Measurements from ENCODE around the gene REEP1. TPM values are rescaled to one million over a fixed set of nuclear protein-coding genes. Genes with fewer than 3 reads are reported as not detected.

The REEP1 gene
- total RNA-seq, result 0.10 and 0.12 TPM in 2 replicates

GRCh38 chr2:86337244-86337835 lies at the start of gene REEP1:
Gene REEP1, minus strand, starts transcription at chr2:86337626. Its CDS starts 116 bp downstream, at chr2:86337510.
- intact Hi-C loops (cut with micrococcal nuclease), result no loop called here

DNA sequence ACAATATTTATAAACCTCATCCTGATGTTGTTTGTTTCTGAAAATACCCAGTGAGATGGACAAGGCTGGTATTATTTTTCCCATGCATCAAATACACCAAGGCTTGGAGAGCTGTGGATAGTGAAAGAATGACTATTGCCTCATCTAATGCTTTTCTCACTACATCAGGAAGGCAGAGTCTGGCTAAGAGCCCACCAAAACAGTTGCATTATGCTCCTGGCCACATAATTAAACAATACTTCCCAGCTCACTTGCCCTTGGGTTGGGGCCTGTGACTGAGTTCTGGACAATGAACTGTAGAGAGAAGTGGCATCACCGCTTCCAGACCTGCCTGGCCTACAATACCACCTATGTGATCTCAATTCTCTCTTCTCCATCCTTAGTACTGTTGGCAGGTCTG lies 46.4 kb upstream of the REEP1 start:
- intact Hi-C loops (cut with micrococcal nuclease), result no loop called here

- intact Hi-C loops (cut with micrococcal nuclease), result no loop called here
These were observed 45.3 kb upstream of the REEP1 start for GRCh38 chr2:86382698-86383097.

DNA sequence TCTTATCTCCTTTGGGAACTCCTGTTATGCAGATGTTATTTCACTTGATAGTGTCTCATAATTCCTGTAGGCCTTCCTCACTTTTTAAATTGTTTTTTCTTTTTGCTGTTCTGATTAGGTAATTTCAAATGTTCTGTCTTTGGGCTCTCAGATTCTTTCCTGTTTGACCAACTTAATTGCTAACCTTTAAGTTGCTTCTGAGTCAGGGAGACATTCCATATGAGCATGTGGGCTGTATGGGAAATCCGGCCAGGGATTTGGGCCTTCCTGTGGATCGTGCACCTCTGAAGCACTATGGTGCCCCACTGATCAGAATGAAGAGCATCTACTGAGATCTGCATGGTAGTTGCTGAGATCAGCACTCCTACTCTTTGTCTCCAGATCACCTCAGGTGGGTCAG lies 44.7 kb upstream of the REEP1 start:
- intact Hi-C loops (cut with micrococcal nuclease), result no loop called here

- intact Hi-C loops (cut with micrococcal nuclease), result no loop called here
These were observed 41.0 kb upstream of the REEP1 start for GRCh38 chr2:86378469-86378868.

- intact Hi-C loops (cut with micrococcal nuclease), result no loop called here
These were observed 38.2 kb upstream of the REEP1 start for GRCh38 chr2:86375623-86376022.

- intact Hi-C loops (cut with micrococcal nuclease), result no loop called here
These were observed 35.4 kb upstream of the REEP1 start for GRCh38 chr2:86372641-86373502.

GRCh38 chr2:86372133-86372532 lies 34.7 kb upstream of the REEP1 start:
- intact Hi-C loops (cut with micrococcal nuclease), result no loop called here

DNA sequence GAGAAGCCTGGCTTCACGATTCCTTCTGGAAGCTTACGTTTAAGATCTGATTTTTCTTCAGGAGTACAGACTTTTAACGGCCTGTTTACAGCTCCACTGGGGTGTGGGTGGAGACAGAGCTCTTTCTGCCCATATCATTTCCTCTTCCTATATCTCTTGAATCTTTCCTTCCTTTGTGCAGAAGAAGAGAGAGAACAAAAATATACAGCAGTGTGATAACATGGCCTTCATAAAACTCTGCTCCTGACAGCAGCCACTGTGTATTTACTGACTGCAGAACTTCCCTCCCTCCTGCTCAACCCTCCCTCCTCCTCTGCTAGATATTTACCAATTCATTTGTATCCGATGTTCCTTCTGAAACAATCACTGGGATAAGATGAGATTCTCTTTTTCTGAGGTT lies 34.1 kb upstream of the REEP1 start:
- intact Hi-C loops (cut with micrococcal nuclease), result no loop called here

- intact Hi-C loops (cut with micrococcal nuclease), result no loop called here
These were observed 33.2 kb upstream of the REEP1 start for GRCh38 chr2:86370579-86370978.

- intact Hi-C loops (cut with micrococcal nuclease), result loop anchor here (1.0 to 2.0 kb wide), 2 partner anchors 75 to 147 kb away; no protein-coding TSS in a partner anchor
These were observed 30.9 kb upstream of the REEP1 start for GRCh38 chr2:86368161-86368824.

DNA sequence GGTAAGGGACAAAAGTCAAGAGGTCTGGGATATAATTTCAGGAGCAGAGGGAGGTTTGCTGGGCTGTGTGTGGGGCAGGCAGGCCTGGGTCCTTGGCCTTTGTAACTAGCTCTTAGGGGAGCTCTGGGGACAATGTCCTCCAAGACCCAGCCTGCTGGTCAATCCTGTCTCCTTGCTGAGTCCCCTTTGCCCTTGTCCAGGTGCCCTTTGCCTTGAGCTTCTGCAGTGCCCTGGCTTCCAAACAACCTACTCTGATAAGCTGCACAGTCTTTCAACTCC lies 30.0 kb upstream of the REEP1 start:
- intact Hi-C loops (cut with micrococcal nuclease), result no loop called here

DNA sequence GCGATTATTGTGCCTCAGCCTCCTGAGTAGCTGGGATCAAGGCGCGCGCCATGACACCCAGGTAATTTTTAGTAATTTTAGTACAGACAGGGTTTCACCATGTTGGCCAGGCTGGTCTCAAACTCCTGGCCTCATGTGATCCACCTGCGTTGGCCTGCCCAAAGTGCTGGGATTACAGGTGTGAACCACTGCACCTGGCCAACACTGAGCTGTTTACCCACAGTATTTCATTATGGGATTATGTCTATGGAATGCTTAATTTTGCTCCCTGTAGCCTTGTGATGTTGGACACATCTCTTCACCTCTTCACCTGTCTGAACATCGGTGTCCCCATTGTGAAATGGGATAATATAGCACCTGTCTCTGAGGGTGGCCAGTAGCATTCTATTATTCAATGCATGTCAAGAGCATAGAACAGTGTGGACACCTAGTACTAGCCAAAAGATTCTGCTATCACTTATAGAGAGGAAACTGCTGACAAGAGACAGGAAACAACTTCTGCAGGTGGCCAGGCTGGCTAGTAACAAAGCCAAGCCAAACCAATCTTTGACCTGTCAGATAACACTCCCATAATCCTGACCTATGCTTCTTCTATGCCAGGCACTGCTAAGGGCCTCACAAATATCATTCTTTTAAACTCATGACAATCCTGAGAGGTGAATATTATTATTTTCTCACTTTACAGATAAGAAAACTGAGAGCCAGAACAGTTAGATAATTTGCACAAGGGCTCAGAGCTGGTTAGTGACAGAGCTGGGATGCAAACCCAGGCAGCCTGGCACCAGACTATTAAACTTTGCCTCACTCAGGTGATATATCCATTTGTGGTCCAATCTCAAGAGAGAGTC lies 29.4 kb upstream of the REEP1 start:
- intact Hi-C loops (cut with micrococcal nuclease), result no loop called here

- intact Hi-C loops (cut with micrococcal nuclease), result no loop called here
These were observed 27.5 kb upstream of the REEP1 start for GRCh38 chr2:86364894-86365293.

DNA sequence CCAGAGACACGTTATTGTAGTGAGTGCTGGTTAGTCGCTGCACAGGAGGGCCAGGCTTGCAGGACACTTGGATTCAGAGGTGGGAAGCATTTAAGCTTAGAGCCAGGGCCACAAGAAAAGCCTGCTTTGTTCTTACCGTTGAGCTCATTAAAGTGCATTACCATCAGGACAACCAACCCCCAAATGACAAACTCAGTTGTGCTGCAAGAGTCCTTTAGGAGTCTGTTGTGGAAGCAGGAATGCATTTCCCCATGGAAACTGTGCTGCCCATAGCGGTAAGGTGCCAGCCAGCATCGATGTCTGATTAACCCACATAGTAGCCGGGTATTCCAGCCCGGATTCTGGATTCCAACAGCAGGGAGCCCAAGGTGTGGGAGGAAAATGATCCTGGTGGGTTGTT lies 23.4 kb upstream of the REEP1 start:
- intact Hi-C loops (cut with micrococcal nuclease), result no loop called here

- intact Hi-C loops (cut with micrococcal nuclease), result no loop called here
These were observed 21.5 kb upstream of the REEP1 start for GRCh38 chr2:86358957-86359356.

DNA sequence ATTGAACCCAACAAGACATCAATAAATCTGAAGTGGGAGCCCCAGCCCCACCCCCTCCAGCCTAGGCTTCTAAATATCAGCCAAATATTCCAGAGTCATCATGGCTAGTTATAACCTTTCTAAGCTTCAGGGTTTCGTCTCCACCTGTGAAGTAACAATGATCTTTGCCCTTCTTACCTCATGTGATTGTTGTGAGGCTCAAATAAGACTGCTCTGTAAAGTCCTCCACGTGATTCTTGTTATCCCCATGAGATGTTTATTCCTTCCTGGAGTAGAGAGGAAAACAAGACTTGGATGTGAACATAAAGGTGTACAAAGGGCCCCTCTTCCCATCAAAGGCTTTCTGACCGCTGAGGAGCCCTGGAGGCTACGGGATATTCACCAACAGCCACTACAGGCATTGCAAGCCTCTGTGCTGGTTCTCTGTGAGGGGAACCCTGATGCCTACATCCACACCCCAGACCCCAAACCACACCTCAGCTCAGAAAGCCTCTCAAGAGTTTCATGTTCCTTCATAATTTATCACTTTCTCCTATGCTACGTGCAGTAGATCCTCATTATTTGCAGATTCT lies 20.1 kb upstream of the REEP1 start:
- intact Hi-C loops (cut with micrococcal nuclease), result no loop called here

GRCh38 chr2:86352727-86353221 lies 15.3 kb upstream of the REEP1 start:
- intact Hi-C loops (cut with micrococcal nuclease), result no loop called here

DNA sequence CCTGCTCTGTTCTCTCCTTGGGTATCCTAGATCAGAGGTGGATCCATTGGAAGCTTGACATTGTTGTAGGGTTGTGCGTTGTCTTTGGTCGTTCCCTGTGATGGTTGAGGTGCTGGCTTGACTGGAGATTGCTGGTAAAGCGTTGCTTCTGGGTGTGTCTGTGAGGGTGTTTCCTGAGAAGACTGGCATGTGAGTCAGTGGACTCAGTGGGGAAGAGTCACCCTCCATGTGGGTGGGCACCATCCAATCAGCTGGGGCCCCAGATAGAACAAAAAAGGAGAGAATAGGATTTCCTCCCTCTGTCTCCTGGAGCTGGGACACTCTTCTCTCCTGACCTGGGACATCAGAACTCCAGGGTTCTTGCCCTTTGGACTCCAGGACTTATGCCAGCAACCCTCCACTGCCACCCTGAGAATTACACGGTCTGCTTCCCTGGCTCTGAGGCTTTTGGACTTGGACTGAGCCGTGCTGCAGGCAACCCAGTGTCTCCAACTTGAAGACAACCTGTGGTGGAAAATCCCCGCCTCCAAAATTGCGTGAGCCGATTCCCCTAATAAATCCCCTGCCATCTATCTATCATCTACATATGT lies 14.8 kb upstream of the REEP1 start:
- intact Hi-C loops (cut with micrococcal nuclease), result no loop called here

DNA sequence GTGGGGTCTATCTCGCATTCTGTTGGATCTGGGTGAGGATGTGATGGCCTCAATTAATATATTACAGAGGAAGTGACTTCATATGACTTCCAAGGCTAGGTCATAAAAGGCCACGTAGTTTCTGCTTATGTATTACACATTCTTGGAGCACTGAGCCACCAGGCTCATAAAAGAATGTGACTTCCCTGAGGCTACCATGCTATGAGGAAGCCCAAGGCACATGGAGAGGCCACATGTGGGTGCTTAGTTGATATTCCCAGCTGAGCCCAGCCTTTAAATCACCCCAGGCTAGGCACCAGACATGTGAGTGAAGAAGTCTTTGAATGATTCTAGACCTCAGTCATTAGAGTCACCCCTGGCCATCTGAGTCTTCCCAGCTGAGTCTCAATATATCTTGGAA lies 13.3 kb upstream of the REEP1 start:
- intact Hi-C loops (cut with micrococcal nuclease), result no loop called here

GRCh38 chr2:86347401-86347800 lies 10.0 kb upstream of the REEP1 start:
- intact Hi-C loops (cut with micrococcal nuclease), result no loop called here
